RWPE2 (cell line): ENCODE measurements around the gene KLHL36.

ENCODE experiments used
- ATAC-seq: fragments of 200-7000 bp; cut with Tn5 transposase; 3 replicates; pipeline ENCODE4 v1.9.1; 2021; ENCODE audit warnings: low read depth
- DNase-seq: peaks from one replicate; pipeline ENCODE4 v3.0.0-alpha.2; 2020; ENCODE audit warnings: low spot score
- H3K27ac ChIP-seq: fragments of 450-650 bp; 2 replicates; pipeline ENCODE4 v1.5.1; 2017; ENCODE audit warnings: mild to moderate bottlenecking; ENCODE audit not compliant: poor library complexity, severe bottlenecking
- H3K27me3 ChIP-seq: fragments of 250-450 bp; sonication (Bioruptor Pico); 2 replicates; pipeline ENCODE4 v1.5.1; 2021; ENCODE audit warnings: mild to moderate bottlenecking, moderate library complexity; ENCODE audit not compliant: insufficient read depth, poor library complexity, severe bottlenecking
- H3K36me3 ChIP-seq: fragments of 250-450 bp; sonication (Bioruptor Pico); 2 replicates; pipeline ENCODE4 v1.5.1; 2020; ENCODE audit warnings: low read depth, mild to moderate bottlenecking, moderate library complexity
- H3K4me1 ChIP-seq: fragments of 250-450 bp; sonication (Bioruptor Pico); 2 replicates; pipeline ENCODE4 v1.5.1; 2021; ENCODE audit warnings: mild to moderate bottlenecking, moderate library complexity; ENCODE audit not compliant: insufficient read depth, poor library complexity, severe bottlenecking
- H3K4me3 ChIP-seq: fragments of 250-450 bp; sonication (Bioruptor Pico); 2 replicates; pipeline ENCODE4 v1.5.1; 2021; ENCODE audit warnings: mild to moderate bottlenecking, moderate library complexity; ENCODE audit not compliant: severe bottlenecking
- H3K9me3 ChIP-seq: fragments of 250-450 bp; sonication (Bioruptor Pico); 2 replicates; pipeline ENCODE4 v1.5.1; 2021; ENCODE audit warnings: mild to moderate bottlenecking, moderate library complexity; ENCODE audit not compliant: severe bottlenecking
- CTCF ChIP-seq: fragments of 450-650 bp; IDR thresholded peaks from one replicate; pipeline ENCODE4 v1.5.1; 2017; ENCODE audit warnings: mild to moderate bottlenecking, moderate library complexity; ENCODE audit not compliant: poor library complexity, severe bottlenecking

Gene KLHL36

GRCh38 chr16:84680843-84681629 lies 32.7 kb downstream of the KLHL36 start:
- ATAC-seq (no peak), DNase-seq (no peak)
- Histone ChIP-seq H3K36me3 (no peaks in the 10 kb centered on the region), H3K9me3 (no peaks in the 10 kb centered on the region), H3K4me3 (no peak overlapping the region), H3K4me1 (no peaks in the 10 kb centered on the region), H3K27me3 (no peaks in the 10 kb centered on the region), H3K27ac (no peak overlapping the region)
- TF ChIP-seq CTCF = no peak

DNA sequence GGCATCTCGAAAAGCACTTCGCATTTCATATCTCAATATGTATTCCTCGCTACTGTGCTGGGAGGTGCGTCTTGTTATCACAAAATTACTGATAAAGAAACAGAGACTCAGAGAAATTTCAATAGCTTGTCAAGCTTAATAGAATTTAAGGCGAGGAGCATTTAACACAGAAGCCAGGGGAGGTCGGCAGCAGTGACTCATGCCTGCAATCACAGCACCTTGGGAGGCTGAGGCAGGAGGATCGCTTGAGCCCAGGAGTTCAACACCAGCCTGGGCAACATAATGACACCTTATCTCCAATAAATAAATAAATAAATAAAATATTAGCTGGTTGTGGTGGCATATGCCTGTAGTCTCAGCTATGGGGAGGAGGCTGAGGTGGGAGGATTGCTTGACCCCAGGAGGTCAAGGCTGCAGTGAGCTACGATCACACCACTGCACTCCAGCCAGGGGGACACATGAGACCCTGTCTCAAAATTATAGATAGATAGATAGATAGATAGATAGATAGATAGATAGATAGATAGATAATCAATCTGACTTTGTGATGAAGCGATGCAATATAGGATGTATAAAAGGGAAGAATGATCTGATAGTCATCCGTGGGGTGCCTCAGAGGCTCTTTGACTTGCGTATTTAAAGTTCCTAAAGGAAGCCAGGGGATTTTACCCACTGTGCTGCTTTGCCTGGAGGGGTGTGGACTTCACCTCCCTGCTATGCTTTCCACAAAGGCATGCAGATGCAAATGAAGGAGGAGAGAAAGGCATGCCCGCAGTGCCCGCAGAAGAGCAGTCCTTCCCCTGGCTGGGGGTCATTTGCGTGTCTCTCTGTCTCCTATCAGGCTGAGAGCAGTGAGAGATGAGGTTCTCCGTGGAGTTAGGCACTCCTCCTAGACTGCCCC lies 35.6 kb downstream of the KLHL36 start:
- Histone ChIP-seq H3K27ac (no peak overlapping the region), H3K4me1 (peaks cover 6% of the 10 kb centered on the region), H3K27me3 (no peaks in the 10 kb centered on the region), H3K4me3 (no peak overlapping the region), H3K9me3 (no peaks in the 10 kb centered on the region), H3K36me3 (no peaks in the 10 kb centered on the region)
- no peak for DNase-seq
- TF ChIP-seq CTCF = no peak
- no peak for ATAC-seq

- H3K4me3 ChIP-seq = no peak overlapping the region
- no peak for DNase-seq
- no peak overlapping the region for H3K27ac ChIP-seq
- peaks cover 8% of the 10 kb centered on the region for H3K4me1 ChIP-seq
- no peak for TF ChIP-seq CTCF
- no peaks in the 10 kb centered on the region for H3K27me3 ChIP-seq
- H3K36me3 ChIP-seq = no peaks in the 10 kb centered on the region
- no peaks in the 10 kb centered on the region for H3K9me3 ChIP-seq
- ATAC-seq = no peak
These were observed 36.3 kb downstream of the KLHL36 start for GRCh38 chr16:84684592-84684965.

DNA sequence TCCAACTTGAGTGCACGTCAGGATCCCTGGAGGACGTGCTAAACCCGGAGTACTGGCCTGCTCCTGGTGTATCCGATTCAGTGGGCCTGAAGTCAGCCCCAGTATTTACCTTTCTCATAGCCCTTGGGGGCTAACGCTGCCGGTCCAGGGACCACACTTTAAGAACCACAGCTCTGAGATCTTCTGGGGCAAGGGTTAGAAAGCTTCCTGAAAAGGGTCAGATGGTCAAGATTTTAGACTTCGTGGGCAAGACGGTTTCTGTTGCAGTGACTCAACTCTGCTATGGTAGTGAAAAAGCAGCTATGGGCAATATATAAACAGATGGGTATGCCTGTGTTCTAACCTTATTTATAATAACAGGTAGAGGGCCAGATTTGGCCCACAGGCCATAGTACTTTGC lies 36.9 kb downstream of the KLHL36 start:
- TF ChIP-seq CTCF = no peak
- H3K4me3 ChIP-seq = no peak overlapping the region
- H3K27me3 ChIP-seq = no peaks in the 10 kb centered on the region
- H3K9me3 ChIP-seq = no peaks in the 10 kb centered on the region
- ATAC-seq = no peak
- no peaks in the 10 kb centered on the region for H3K36me3 ChIP-seq
- DNase-seq = no peak
- H3K4me1 ChIP-seq = peaks cover 8% of the 10 kb centered on the region
- no peak overlapping the region for H3K27ac ChIP-seq
